GM12878 (cell line): Measurements from ENCODE around the gene ELSPBP1. TPM values are rescaled to one million over a fixed set of nuclear protein-coding genes. Genes with fewer than 3 reads are reported as not detected.

Experiments used
- ATAC-seq: fragments of 200-7000 bp; cut with Tn5 transposase; 3 replicates; pipeline ENCODE4 v1.9.1; 2020; ENCODE audit warnings: mild to moderate bottlenecking, moderate library complexity
- BruUV-seq: library from RNA; stranded (reverse); fragments of 400-500 nt; replicated peaks from 2 replicates; lab custom pipeline; 2021; lab: Mats Ljungman, UMichigan
- CTCF ChIA-PET: fragments of 300-600 bp; sonication (Branson Sonifier 250); formaldehyde crosslinking; extraction: SDS; loops from one replicate; lab custom pipeline; 2021; ENCODE audit warnings: inconsistent platforms; lab: Yijun Ruan, JAX
- POLR2A ChIA-PET: fragments of 350-600 bp; formaldehyde crosslinking; extraction: SDS; loops from one replicate; lab custom pipeline; 2021; ENCODE audit warnings: inconsistent platforms; lab: Charles Lee
- RAD21 ChIA-PET: fragments of 300-600 bp; sonication (Branson Sonifier 250); formaldehyde crosslinking; loops from one replicate; lab custom pipeline; 2023; ENCODE audit warnings: antibody characterized with exemption; ENCODE audit not compliant: unreplicated experiment; lab: Charles Lee
- SMC1A ChIA-PET: fragments of 300-600 bp; sonication (Branson Sonifier 250); formaldehyde crosslinking; loops from one replicate; lab custom pipeline; 2023; ENCODE audit not compliant: unreplicated experiment, uncharacterized antibody; lab: Charles Lee
- DNase-seq: peaks from one replicate; pipeline ENCODE4 v3.0.0-alpha.2; 2011; ENCODE audit warnings: low read depth, low spot score
- FAIRE-seq: peaks from 3 replicates; lab custom pipeline; 2011; peaks lifted over from hg19 to GRCh38; lab: Jason Lieb, UNC
- H2AFZ ChIP-seq: 2 replicates; pipeline ENCODE4 v1.6.0; 2011; ENCODE audit warnings: low read depth, low read length, control low read depth; ENCODE audit not compliant: control insufficient read depth
- H3K27ac ChIP-seq: 2 replicates; pipeline ENCODE4 v1.5.1; 2011; ENCODE audit warnings: control low read depth; ENCODE audit not compliant: control insufficient read depth, insufficient read depth
- H3K27me3 ChIP-seq, 2 experiments: replicated peaks in 1 of 2; 2 replicates each; pipeline versions ENCODE4 v1.6.0 to v1.6.1; 2011; ENCODE audit warnings: low read length in 1 of 2; ENCODE audit not compliant: control insufficient read depth in 2 of 2, insufficient read depth in 2 of 2
- H3K36me3 ChIP-seq, 2 experiments: 2 replicates each; pipeline ENCODE4 v1.5.1; 2011; ENCODE audit warnings: low read length in 1 of 2; ENCODE audit not compliant: control insufficient read depth in 2 of 2, insufficient read depth in 2 of 2
- H3K4me1 ChIP-seq: 2 replicates; pipeline ENCODE4 v1.6.1; 2011; ENCODE audit warnings: mild to moderate bottlenecking, low read length, moderate library complexity, mixed read lengths; ENCODE audit not compliant: control insufficient read depth, insufficient read depth
- H3K4me2 ChIP-seq: 2 replicates; pipeline ENCODE4 v1.6.0; 2011; ENCODE audit warnings: control low read depth; ENCODE audit not compliant: control insufficient read depth, insufficient read depth
- H3K4me3 ChIP-seq: fragments of 200-600 bp; sonication (generic); 2 replicates; pipeline ENCODE4 v1.5.1; 2016
- H3K79me2 ChIP-seq: 2 replicates; pipeline ENCODE4 v1.6.0; 2011; ENCODE audit warnings: low read length; ENCODE audit not compliant: control insufficient read depth, insufficient read depth
- H3K9ac ChIP-seq: 2 replicates; pipeline ENCODE4 v1.8.0; 2011; ENCODE audit warnings: low read length, control low read depth, mixed read lengths; ENCODE audit not compliant: control insufficient read depth, insufficient read depth
- H3K9me3 ChIP-seq: replicated peaks from 3 replicates; pipeline ENCODE4 v1.5.1; 2011; ENCODE audit warnings: mild to moderate bottlenecking, low read length; ENCODE audit not compliant: control insufficient read depth, insufficient read depth
- H4K20me1 ChIP-seq: 2 replicates; pipeline ENCODE4 v1.6.0; 2011; ENCODE audit not compliant: control insufficient read depth, insufficient read depth
- ATF7 ChIP-seq: fragments of 450-650 bp; IDR thresholded peaks from 2 replicates; pipeline ENCODE4 v1.6.1; 2016; ENCODE audit warnings: low read depth, mild to moderate bottlenecking
- CHD2 ChIP-seq: IDR thresholded peaks from 2 replicates; pipeline ENCODE4 v1.6.1; 2011; ENCODE audit warnings: low read depth, low read length, improper control_type of control experiment, borderline replicate concordance
- HCFC1 ChIP-seq: fragments of 150-350 bp; IDR thresholded peaks from 2 replicates; pipeline ENCODE4 v1.6.1; 2014; ENCODE audit warnings: low read length
- NR2C2 ChIP-seq: IDR thresholded peaks from 2 replicates; pipeline ENCODE4 v1.6.1; 2011; ENCODE audit warnings: borderline replicate concordance, low read depth; ENCODE audit not compliant: control insufficient read depth, insufficient read length
- NR2F1 ChIP-seq: fragments of 450-650 bp; conservative IDR thresholded peaks from 2 replicates; pipeline ENCODE4 v1.6.1; 2017; ENCODE audit warnings: mild to moderate bottlenecking
- YBX1 ChIP-seq: fragments of 450-650 bp; IDR thresholded peaks from 2 replicates; pipeline ENCODE4 v1.6.1; 2016; ENCODE audit warnings: antibody characterized with exemption
- WGBS: methylation state at CpG from one replicate; pipeline ENCODE4 v1.1.6; 2016; ENCODE audit warnings: low lambda C conversion rate; ENCODE audit not compliant: insufficient replicate concordance, insufficient coverage; ENCODE audit errors: missing lambda C conversion rate; 5-methylcytosine and 5-hydroxymethylcytosine counted together
- in situ Hi-C: fragments of 300-500 bp; cut with MboI; formaldehyde crosslinking; loops from 9 replicates; pipeline ENCODE4 v1.14.3; 2018; ENCODE audit warnings: mixed read lengths
- intact Hi-C: fragments of 100-400 bp; cut with micrococcal nuclease; formaldehyde crosslinking; loops from one replicate; pipeline ENCODE4 v1.14.2; 2022; ENCODE audit not compliant: unreplicated experiment
- polyA plus RNA-seq, 11 experiments: library from polyadenylated mRNA; depleted of rRNA in 4 of 11; unstranded in 6 of 11; stranded (reverse) in 5 of 11; fragments of >200 nt; fragmentation: Nextera tagmentation in 4 of 11; fragmentation: Illumina TruSeq in 1 of 11; extraction: Ambion mirVana in 4 of 11; extraction: Trizol in 1 of 11; gene quantifications; 1 replicate in 1 of 11; 2 replicates in 10 of 11; pipeline versions ENCODE4 v1.2.1 to v1.2.3, GENCODE V29; 2011 to 2016; ENCODE audit warnings: inconsistent platforms in 2 of 11, missing spikeins in 2 of 11, low read depth in 1 of 11
- total RNA-seq, 4 experiments: library from RNA; depleted of rRNA in 3 of 4; stranded (reverse); fragments of >200 nt in 3 of 4; fragmentation: Illumina TruSeq in 1 of 4; extraction: Trizol in 1 of 4; gene quantifications; 2 replicates each; pipeline versions ENCODE4 v1.2.1 to v1.2.3, GENCODE V29; 2013 to 2021
- TF ChIP-seq, protein P1 (sequence below): fragments of 150-350 bp; IDR thresholded peaks from 2 replicates; pipeline ENCODE4 v1.6.1; 2014; ENCODE audit warnings: mild to moderate bottlenecking, low read depth, low read length
- TF ChIP-seq, protein P2 (sequence below): fragments of 450-650 bp; IDR thresholded peaks from 2 replicates; pipeline ENCODE4 v1.6.1; 2017; ENCODE audit warnings: antibody characterized with exemption, mild to moderate bottlenecking, moderate library complexity

Gene ELSPBP1
- total and polyA plus RNA-seq, 10 of the 15 experiments (the other 5 are each of a cell fraction or from before 2014, with no cell fraction given) = not detected

DNA sequence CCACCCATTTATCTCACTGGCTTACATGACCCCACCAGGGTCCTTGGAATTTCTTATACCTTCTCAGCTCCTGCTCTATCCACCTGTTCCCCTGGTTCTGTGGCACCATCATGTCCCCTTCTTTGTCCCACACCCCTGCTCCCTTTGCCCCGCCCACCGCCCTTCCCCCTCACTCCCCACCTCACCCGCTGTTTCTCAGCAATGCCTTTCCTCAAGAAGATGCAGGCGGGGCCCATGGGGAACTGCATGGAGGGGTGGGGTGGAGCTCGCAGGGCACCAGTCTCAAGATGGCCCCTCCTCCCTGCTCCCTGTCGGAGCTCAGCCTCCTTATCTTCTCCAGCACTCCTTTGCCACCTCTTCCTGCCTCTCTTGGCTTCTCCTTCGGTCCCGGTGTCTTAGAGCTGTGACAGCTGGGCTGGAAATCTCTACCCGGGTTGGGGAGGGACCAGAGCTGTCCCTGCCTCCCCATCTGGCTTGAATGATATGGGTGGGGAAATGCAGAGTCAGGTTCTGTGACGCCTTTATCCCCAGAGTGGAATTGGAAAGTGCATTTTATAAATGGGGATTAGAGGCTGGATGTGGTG, 49.3 kb downstream of the ELSPBP1 start, which contains the start of gene CABP5:
Gene CABP5, minus strand, starts transcription at position 405 of the 584 bp plus-strand sequence. Its CDS starts 157 bp downstream, at position 248.
- Histone ChIP-seq H3K36me3 (no peaks in the 10 kb centered on the region), H3K9me3 (no peaks in the 10 kb centered on the region), H2AFZ (no peak within 1 kb of the TSS), H3K4me3 (no peak within 1 kb of the TSS), H3K4me1 (no peaks in the 10 kb centered on the region), H3K4me2 (no peak within 1 kb of the TSS), H3K27ac (no peak within 1 kb of the TSS), H3K79me2 (no peaks in the 10 kb centered on the region), H3K9ac (no peak within 1 kb of the TSS), H4K20me1 (no peaks in the 10 kb centered on the region), H3K27me3 (no peaks in the 10 kb centered on the region; a peak in 2 of 4 replicates)
- no peak for DNase-seq
- ChIA-PET RAD21 (no interaction called here), CTCF (no interaction called here), SMC1A (no interaction called here), POLR2A (no interaction called here)
- no peak for TF ChIP-seq HCFC1
- TF ChIP-seq ATF7 = no peak
- TF ChIP-seq CHD2 = no peak
- TF ChIP-seq, protein P1, sequence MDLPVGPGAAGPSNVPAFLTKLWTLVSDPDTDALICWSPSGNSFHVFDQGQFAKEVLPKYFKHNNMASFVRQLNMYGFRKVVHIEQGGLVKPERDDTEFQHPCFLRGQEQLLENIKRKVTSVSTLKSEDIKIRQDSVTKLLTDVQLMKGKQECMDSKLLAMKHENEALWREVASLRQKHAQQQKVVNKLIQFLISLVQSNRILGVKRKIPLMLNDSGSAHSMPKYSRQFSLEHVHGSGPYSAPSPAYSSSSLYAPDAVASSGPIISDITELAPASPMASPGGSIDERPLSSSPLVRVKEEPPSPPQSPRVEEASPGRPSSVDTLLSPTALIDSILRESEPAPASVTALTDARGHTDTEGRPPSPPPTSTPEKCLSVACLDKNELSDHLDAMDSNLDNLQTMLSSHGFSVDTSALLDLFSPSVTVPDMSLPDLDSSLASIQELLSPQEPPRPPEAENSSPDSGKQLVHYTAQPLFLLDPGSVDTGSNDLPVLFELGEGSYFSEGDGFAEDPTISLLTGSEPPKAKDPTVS = no peak
- no peak for TF ChIP-seq YBX1
- TF ChIP-seq, protein P2, sequence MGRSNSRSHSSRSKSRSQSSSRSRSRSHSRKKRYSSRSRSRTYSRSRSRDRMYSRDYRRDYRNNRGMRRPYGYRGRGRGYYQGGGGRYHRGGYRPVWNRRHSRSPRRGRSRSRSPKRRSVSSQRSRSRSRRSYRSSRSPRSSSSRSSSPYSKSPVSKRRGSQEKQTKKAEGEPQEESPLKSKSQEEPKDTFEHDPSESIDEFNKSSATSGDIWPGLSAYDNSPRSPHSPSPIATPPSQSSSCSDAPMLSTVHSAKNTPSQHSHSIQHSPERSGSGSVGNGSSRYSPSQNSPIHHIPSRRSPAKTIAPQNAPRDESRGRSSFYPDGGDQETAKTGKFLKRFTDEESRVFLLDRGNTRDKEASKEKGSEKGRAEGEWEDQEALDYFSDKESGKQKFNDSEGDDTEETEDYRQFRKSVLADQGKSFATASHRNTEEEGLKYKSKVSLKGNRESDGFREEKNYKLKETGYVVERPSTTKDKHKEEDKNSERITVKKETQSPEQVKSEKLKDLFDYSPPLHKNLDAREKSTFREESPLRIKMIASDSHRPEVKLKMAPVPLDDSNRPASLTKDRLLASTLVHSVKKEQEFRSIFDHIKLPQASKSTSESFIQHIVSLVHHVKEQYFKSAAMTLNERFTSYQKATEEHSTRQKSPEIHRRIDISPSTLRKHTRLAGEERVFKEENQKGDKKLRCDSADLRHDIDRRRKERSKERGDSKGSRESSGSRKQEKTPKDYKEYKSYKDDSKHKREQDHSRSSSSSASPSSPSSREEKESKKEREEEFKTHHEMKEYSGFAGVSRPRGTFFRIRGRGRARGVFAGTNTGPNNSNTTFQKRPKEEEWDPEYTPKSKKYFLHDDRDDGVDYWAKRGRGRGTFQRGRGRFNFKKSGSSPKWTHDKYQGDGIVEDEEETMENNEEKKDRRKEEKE = no peak
- TF ChIP-seq NR2C2 = no peak
- no peak for TF ChIP-seq NR2F1
- intact Hi-C loops (no loop called here), in situ Hi-C loops (no loop called here)
- no TSS peak for BruUV-seq
- no peak for FAIRE-seq
- no peak for ATAC-seq
- WGBS = 8% methylated on average over 6 of the region's 10 CpGs
